ENCODE measurements around the gene BBOF1.
A peak's percentile ranks its signal among the peaks of the same experiment; 100 is the strongest.

BBOF1 gene

DNA sequence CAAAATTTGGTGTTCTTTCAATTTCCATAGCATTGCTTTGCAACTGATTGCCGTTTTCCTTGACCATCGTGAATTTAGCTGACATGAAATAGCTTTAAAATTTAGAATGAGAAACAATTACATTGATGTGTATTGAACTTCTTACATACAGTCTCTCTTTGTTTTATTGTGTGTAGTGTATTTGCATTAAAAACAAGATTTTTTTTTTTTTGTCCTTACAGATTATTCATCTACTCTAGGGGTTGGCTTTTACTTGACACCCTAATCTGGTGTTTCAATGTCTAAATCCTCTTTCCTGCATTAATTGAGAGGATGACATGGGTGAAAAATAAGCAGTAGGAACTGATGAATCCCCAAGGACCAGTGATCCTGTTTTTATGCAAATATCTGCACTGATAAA is 86.2 kb downstream of the BBOF1 start:
- DNase-seq (ENCODE audit: low spot score): no peak

DNA sequence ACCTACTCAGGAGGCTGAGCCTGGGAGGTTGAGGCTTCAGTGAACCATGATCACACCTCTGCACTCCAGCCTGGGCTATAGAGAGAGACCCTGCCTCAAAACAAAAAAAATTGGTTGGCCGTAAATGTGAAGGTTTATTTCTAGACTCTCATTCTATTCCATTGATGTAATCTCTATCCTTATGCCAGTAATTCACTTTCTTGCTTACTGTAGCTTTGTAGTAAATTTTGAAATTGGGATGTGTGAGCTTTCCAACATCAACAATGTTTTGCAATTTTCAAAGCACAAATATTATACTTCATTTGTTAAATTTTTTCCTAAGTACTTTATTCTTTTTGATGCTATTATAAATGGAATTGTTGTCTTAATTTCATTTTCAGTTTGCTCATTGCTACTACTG is 90.2 kb downstream of the BBOF1 start:
- DNase-seq (ENCODE audit: low spot score): no peak

DNA sequence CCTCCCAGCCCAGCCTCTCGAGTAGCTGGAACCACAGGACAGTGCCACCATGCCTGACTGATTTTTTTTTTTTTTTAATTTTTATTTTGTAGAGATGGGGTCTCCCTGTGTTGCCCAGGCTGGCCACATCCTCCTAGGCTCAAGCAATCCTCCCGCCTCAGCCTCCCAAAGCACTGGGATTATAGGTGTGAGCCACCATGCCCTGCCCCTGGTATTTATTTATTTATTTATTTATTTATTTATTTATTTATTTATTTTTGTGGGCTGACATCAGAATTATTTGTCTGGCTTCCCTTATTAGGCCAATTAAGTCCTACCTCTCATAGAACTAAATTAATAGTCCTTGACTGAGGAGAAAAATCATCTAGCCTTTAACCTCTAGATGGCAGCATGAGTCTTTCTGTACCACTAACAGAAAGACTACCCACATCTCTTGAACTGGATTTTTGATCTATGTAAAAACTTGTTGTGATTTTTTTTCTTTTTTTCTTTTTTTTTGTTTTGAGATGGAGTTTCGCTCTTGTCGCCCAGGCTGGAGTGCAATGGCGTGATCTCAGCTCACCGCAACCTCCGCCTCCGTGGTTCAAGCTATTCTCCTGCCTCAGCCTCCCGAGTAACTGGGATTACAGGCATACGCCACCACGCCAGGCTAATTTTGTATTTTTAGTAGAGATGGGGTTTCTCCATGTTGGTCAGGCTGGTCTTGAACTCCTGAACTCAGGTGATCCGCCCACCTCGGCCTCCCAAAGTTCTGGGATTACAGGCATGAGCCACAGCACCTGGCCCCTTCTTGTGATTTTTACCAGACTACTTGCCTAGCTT is 92.5 kb downstream of the BBOF1 start:
- peak; percentile 67 for DNase-seq (ENCODE audit: low spot score)
